Measurements from ENCODE around the gene UBE2R2.

DNA sequence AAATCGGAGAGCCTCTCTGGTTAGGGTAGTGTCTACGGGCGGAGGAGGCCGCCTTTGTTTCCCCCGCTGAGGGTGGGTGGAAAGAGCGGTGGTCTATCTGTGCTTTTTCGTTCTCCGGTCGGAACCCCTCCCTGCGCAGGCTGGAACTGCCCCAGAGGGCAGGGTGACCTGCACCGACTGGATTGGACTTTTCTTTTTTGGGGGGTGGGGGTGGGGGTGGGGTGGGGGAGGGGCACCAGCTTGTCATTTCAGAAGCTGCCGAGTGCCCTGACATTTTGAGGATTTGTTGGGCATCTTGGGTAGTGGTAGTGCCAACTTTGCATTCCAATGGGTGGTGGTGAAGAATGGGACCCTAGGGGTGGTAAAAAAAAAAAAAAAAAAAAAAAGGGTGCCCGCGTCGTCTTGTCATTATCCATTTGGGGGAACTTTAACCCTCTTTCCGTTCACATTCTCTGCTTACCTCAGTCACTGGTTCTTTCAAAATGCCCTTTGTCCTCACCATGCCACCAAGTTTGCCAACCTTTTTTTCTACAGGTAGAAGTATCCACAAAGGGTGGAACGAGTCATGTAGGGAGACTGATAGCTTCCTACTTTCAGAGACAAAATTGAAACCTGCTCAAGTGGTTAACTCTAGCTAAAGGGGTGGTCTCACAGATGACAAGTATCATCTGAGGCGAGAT lies 1.3 kb downstream of the UBE2R2 start:
- TF ChIP-seq CTCF (IDR thresholded peaks at IDR 0.05) (no peak), POLR2A (IDR thresholded peaks at IDR 0.05) (no peak)

All from breast epithelium (tissue), 3 donors.